Measurements from ENCODE around the gene AKAP9. TPM values are rescaled to one million over a fixed set of nuclear protein-coding genes. Genes with fewer than 3 reads are reported as not detected.

Gene AKAP9
- total RNA-seq (2022; extraction: Qiagen RNA extraction) = 11.5 to 24.6 TPM (median 15.2 TPM) in 5 replicates

GRCh38 chr7:91940572-91941341, at the start of gene AKAP9:
AKAP9 (plus strand) TSS chr7:91940862; CDS start chr7:91941100, 238 bp downstream.

GRCh38 chr7:92134271-92135051, 193.8 kb downstream of the AKAP9 start, which contains the start of gene CYP51A1:
CYP51A1 (minus strand) TSS chr7:92134477; CDS start chr7:92134364, 113 bp downstream.

Other genes starting within 250 kb of the AKAP9 start
- 11.8 to 15.6 TPM (median 12.3 TPM) in 5 replicates for gene MTERF1, start 60.2 kb upstream of the AKAP9 start, total RNA-seq (2022; extraction: Qiagen RNA extraction)
- 39.0 to 56.1 TPM (median 41.1 TPM) in 5 replicates for gene CYP51A1, start 193.6 kb downstream of the AKAP9 start, total RNA-seq (2022; extraction: Qiagen RNA extraction)
- not detected in 5 replicates for gene LRRD1, start 238.3 kb downstream of the AKAP9 start, total RNA-seq (2022; extraction: Qiagen RNA extraction)